NK-92 treated with Interleukin-12 subunit alpha and Interleukin-12 subunit beta, amount 100 ng/mL, for 24 hours (cell line): ENCODE data around the gene GAREM1.

ENCODE experiments used
- DNase-seq: peaks from one replicate; lab custom pipeline; 2025; lab: John Stamatoyannopoulos, UW

The GAREM1 gene

DNA sequence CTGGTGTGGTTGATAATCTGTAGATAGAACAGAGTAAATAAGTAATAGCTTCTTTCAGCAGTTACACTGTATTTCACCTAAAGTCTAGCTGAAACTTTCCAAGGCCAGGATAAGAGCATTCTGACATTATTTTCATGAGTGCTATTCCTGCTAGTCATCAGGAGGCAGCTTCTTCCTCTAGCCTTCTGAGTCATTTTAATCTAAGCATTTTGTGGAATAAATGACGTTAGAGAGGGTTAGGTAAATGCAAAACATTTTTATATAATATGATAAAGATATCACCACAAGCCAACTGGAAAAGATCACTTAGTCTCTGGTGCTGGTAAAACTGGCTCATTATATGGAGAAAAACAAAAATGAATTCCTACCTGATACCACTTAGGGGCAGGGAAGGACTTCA, 142.3 kb downstream of the GAREM1 start:
- no peak for DNase-seq

DNA sequence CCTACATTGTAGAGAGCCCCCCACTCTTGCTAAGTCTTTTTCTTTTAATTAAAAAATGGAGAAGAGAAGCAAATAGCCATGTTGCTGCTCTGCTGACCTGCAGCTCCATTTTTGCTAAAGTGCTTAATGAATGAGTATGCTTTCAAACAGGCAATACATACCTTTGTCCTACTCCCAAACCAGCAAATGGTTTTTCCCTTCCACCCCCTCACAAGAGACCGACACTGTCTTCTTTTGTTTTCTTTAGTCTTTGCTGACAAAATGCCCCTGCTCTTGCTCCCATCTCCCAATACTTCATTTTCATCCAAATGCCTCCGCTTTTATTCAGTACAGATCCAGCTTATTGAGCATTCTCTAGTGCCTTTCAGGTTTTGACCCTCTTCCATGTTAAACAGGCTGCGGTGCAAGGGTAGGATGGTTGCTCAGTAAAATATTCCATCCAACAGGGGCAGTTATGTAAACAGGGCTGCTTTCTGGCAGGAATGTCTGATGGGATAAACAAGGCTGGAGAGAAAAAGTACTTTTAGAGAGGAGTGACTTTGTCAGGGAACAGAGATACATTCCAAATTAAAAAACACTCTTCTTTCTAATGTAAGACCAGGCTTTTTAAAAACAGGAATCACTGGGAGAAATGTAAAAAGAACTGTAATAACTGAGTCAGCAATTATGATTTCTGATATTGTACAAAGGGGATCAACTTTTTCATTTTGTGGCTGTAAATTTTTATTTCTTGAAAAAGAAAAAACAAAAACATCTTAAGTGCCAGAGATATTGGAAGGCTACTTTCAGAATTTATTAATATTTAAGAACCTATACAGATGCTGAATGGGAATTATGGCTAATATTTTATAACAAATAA, 144.0 kb downstream of the GAREM1 start:
- no peak for DNase-seq

GRCh38 chr18:32324181-32324580, 146.5 kb downstream of the GAREM1 start:
- DNase-seq, result no peak

- DNase-seq, result no peak
Observed at GRCh38 chr18:32321826-32322225, 148.9 kb downstream of the GAREM1 start.

- no peak for DNase-seq
Observed at GRCh38 chr18:32319084-32319483, 151.6 kb downstream of the GAREM1 start.

DNA sequence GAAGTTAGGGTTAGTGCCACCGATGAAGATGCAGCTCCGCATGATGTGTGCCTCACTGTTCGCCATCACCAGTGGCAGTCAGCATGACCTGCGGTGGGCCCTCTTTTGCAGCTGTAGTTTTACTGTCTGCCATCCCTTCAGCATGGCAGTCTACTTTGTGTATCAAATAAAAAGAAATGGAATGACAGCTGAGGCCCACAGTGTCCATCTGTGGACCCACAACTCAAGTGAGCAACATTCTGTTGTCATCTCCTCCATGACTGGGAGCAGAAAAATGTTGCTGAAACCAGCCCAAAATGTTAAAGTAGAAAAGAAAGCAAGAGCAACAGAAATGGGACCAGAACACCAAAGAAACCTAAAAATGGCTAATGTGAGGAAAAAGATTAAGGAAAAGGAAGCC, 152.1 kb downstream of the GAREM1 start:
- no peak for DNase-seq

- no peak for DNase-seq
Observed at GRCh38 chr18:32317651-32318050, 153.0 kb downstream of the GAREM1 start.

- no peak for DNase-seq
Observed at GRCh38 chr18:32315881-32316280, 154.8 kb downstream of the GAREM1 start.

DNA sequence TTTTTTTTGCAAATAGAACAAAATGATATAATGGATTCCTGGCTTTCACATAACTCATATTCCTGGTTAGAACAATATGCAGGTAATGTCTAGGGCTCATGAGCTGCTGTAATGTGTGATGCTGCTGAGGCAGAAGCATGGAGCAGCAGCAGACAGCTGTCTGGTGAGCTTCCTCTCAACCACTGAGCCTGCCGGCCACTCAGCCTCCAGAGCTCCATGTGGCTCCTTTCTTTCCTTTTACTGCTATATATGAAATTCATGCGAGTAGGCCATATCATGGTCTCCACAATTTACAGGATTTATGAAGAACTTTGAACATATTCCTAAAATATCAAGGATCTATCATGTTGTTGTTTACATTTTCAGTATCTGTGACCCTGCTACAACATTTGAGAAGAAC, 159.9 kb downstream of the GAREM1 start:
- DNase-seq, result no peak

DNA sequence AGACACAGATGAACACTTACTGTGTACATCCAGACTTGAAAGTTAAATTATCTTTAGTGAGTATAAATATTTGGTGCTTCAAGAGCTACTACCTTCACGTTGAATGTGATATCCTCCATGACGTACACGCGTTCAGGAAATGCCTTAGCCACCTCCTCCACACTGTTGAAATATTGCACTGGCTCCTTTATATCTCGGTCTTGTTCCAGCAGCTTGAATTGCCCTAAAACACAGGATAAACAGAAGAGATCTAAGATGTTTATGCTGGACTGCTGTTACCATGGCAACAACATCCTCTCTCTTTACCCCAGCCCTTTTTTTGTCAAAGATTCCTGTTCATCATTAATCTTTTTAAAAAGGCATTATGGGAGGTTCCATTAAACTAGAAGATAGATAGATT, 160.6 kb downstream of the GAREM1 start:
- DNase-seq, result no peak

GRCh38 chr18:32308493-32309120, 162.1 kb downstream of the GAREM1 start:
- no peak for DNase-seq

- DNase-seq, result no peak
Observed at GRCh38 chr18:32303400-32303799, 167.3 kb downstream of the GAREM1 start.

DNA sequence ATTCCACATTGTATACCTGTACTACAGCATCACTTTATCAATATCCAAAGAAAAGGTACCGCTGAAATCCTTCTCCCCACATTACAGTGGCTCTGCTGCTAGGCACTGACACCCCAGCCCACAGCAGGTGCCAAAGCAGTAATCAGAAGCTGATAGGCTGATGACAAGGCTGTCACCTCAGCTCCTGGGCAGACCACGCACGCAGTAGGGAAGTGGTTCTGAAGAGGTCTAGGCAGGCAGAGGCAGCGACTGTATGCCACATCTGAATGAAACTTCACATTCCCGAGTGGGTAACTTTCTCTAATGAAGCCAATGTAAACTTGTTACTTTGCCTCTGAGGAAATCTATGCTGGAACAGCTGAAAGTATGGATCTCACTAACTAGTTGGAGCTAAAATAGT, 167.9 kb downstream of the GAREM1 start:
- no peak for DNase-seq

GRCh38 chr18:32301976-32302743, 168.5 kb downstream of the GAREM1 start:
- DNase-seq, result no peak

DNA sequence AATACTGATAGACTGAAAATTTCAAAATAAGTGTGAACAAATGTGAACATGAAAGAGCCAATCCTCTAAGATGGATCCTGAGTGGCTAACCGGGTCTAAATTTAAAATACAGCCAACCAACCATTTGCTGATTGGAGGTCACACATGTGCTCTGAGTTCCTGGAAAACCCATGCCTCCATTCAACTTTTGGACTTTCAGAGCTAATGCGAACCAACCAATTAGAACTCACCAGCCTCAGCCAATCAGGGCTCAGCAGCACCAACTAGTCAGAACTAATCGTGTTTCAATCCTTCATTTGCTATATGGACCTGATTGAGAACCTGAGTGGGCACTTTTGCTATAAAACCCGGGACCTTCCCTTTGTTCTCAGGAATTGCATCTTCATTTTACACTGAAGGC, 169.3 kb downstream of the GAREM1 start:
- no peak for DNase-seq

DNA sequence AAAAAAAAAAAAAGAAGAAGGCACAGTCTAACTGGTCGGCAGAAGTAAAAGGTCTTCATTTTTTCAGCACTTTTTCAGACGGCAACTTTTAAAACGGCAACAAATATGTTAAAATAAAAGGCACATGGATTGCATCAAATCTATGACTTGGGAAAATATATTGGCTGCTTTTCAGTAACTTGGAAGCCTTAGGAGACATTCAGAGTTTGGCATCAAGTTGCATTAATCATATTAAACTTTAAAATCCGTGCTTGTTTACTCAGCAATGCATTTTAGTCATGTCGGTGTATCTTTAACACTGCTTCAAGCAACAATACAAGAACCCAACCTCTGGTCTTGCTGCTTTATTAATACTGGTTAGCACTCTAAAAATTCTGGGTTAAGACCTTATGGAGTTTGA, 169.8 kb downstream of the GAREM1 start:
- DNase-seq, result no peak

GRCh38 chr18:32299484-32299883, 171.2 kb downstream of the GAREM1 start:
- no peak for DNase-seq

DNA sequence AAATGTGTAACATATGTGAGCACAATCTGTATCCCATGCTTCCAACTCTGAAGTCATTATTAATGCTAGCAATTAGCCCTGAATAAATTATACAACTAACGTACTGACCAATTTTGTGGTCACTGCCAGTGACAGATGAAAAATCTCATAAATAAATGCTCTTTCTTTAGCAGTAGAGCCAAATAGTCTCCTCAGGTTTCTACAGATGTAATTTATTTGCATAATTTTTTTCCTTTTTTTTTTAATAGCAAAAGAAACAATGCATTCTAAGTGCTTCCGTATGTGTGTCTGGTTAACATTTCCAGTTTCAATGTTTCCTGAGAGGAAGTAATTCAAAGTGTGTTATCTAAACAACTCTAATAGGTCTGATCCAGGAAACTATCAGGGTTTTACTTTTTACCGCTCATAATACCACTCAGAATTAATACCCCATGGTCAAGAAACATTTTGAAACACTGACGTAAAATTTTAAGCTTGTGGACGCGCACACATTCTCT, 172.5 kb downstream of the GAREM1 start:
- no peak for DNase-seq

GRCh38 chr18:32297579-32298170, 173.0 kb downstream of the GAREM1 start:
- DNase-seq, result no peak

DNA sequence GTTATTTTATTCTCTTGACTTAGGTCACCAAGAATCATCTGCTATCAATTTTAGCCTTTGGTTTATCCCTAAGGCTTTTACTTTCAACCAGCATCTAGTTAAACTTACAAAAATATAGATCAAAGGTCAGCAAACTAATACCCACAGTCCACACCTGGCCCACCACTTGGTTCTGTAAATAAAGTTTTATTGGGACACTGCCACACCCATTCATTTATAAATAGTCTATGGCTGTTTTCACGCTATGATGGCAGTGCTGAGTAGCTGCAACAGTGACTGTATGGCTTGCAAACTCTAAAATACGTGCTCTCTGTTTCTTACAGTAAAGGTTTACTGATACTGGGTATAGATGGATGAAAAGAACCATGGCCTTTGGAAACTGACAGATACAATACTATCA, 173.8 kb downstream of the GAREM1 start:
- no peak for DNase-seq

DNA sequence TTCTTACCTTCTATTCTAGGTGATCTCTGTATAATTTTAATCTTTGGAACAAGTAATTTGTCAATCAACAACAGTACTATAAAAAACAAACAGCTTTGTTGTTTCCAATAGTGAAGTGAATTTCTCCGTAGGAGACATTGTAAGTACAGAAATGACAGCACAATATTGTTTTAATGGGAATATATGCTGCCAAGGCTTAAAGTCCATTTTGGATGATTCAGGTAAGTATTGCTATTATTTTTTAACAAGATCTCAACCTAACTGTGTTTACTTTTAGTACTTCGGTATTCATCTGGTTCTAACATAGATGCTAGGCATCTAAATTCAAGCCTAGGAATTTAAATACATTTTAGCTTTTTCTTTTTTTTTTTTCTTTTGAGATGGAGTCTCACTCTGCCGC, 175.1 kb downstream of the GAREM1 start:
- no peak for DNase-seq

- no peak for DNase-seq
Observed at GRCh38 chr18:32293107-32293506, 177.6 kb downstream of the GAREM1 start.
